ENCODE data around the gene MTNR1A. TPM values are rescaled to one million over a fixed set of nuclear protein-coding genes. Genes with fewer than 3 reads are reported as not detected.

Gene MTNR1A
- total RNA-seq, 2 donors from 2014 or later = 0.62 to 1.6 TPM

GRCh38 chr4:186487726-186488125 is 67.6 kb downstream of the MTNR1A start:
- no peaks in the 10 kb centered on the region for H3K9me3 ChIP-seq (ENCODE audit: control insufficient read depth, low read length)
- peaks cover 7% of the 10 kb centered on the region for H3K36me3 Mint-ChIP-seq (ENCODE audit: low read depth)
- H3K36me3 ChIP-seq (ENCODE audit: control insufficient read depth, insufficient read depth, low read length) = no peaks in the 10 kb centered on the region

GRCh38 chr4:186486172-186486571 is 69.2 kb downstream of the MTNR1A start:
- H3K4me1 ChIP-seq (ENCODE audit: control insufficient read depth, insufficient read depth, low read length) = no peaks in the 10 kb centered on the region
- peaks cover 26% of the 10 kb centered on the region for H3K9me3 Mint-ChIP-seq
- H3K9me3 ChIP-seq (ENCODE audit: control insufficient read depth, low read length) = no peaks in the 10 kb centered on the region
- WGBS, 2 experiments (ENCODE audit: insufficient coverage in 1 of 2, insufficient read length in 1 of 2) = 75 to 90% methylated on average over 7 to 11 of the region's 11 CpGs
- H3K4me1 Mint-ChIP-seq = no peaks in the 10 kb centered on the region
- H3K27me3 ChIP-seq (ENCODE audit: control insufficient read depth, insufficient read depth, low read length, poor library complexity, severe bottlenecking) = no peaks in the 10 kb centered on the region
- H3K4me3 ChIP-seq (ENCODE audit: low read length) = no peak overlapping the region
- no peaks in the 10 kb centered on the region for H3K36me3 ChIP-seq (ENCODE audit: control insufficient read depth, insufficient read depth, low read length)
- no peak overlapping the region for H3K4me3 Mint-ChIP-seq
- peak overlapping the region; percentile 53 for H3K27ac ChIP-seq (ENCODE audit: low read depth, low read length)
- peaks cover 7% of the 10 kb centered on the region for H3K36me3 Mint-ChIP-seq (ENCODE audit: low read depth)
- H3K27me3 Mint-ChIP-seq (ENCODE audit: insufficient read depth) = no peaks in the 10 kb centered on the region
- no peak overlapping the region for H3K27ac Mint-ChIP-seq
- DNase-seq = no peak
- TF ChIP-seq, protein P1, sequence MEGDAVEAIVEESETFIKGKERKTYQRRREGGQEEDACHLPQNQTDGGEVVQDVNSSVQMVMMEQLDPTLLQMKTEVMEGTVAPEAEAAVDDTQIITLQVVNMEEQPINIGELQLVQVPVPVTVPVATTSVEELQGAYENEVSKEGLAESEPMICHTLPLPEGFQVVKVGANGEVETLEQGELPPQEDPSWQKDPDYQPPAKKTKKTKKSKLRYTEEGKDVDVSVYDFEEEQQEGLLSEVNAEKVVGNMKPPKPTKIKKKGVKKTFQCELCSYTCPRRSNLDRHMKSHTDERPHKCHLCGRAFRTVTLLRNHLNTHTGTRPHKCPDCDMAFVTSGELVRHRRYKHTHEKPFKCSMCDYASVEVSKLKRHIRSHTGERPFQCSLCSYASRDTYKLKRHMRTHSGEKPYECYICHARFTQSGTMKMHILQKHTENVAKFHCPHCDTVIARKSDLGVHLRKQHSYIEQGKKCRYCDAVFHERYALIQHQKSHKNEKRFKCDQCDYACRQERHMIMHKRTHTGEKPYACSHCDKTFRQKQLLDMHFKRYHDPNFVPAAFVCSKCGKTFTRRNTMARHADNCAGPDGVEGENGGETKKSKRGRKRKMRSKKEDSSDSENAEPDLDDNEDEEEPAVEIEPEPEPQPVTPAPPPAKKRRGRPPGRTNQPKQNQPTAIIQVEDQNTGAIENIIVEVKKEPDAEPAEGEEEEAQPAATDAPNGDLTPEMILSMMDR (conservative IDR thresholded peaks at IDR 0.05) = no peak
- H3K9ac ChIP-seq (ENCODE audit: extremely low read depth, low read length, poor library complexity, severe bottlenecking) = no peak overlapping the region

More at GRCh38 chr4:186487726-186488125, 67.6 kb downstream of the MTNR1A start:
- Mint-ChIP-seq H3K9me3 (peaks cover 29% of the 10 kb centered on the region), H3K27me3 (ENCODE audit: insufficient read depth) (no peaks in the 10 kb centered on the region), H3K4me3 (no peak overlapping the region), H3K4me1 (no peaks in the 10 kb centered on the region), H3K27ac (no peak overlapping the region)
- no peaks in the 10 kb centered on the region for H3K27me3 ChIP-seq (ENCODE audit: control insufficient read depth, insufficient read depth, low read length, poor library complexity, severe bottlenecking)
- H3K27ac ChIP-seq (ENCODE audit: low read depth, low read length) = no peak overlapping the region
- no peak overlapping the region for H3K4me3 ChIP-seq (ENCODE audit: low read length)
- H3K4me1 ChIP-seq (ENCODE audit: control insufficient read depth, insufficient read depth, low read length) = no peaks in the 10 kb centered on the region
- no peak for DNase-seq
- WGBS, 2 experiments (ENCODE audit: insufficient coverage in 1 of 2, insufficient read length in 1 of 2) = 80 to 87% methylated on average over 6 to 9 of the region's 9 CpGs
- no peak overlapping the region for H3K9ac ChIP-seq (ENCODE audit: extremely low read depth, low read length, poor library complexity, severe bottlenecking)
- TF ChIP-seq, protein P1 (conservative IDR thresholded peaks at IDR 0.05) = no peak

- H3K27me3 ChIP-seq (ENCODE audit: control insufficient read depth, insufficient read depth, low read length, poor library complexity, severe bottlenecking) = no peaks in the 10 kb centered on the region
- no peaks in the 10 kb centered on the region for H3K4me1 Mint-ChIP-seq
- H3K36me3 Mint-ChIP-seq (ENCODE audit: low read depth) = peaks cover 4% of the 10 kb centered on the region
- no peak overlapping the region for H3K4me3 Mint-ChIP-seq
- H3K36me3 ChIP-seq (ENCODE audit: control insufficient read depth, insufficient read depth, low read length) = no peaks in the 10 kb centered on the region
- H3K9ac ChIP-seq (ENCODE audit: extremely low read depth, low read length, poor library complexity, severe bottlenecking) = no peak overlapping the region
- DNase-seq = no peak
- peaks cover 20% of the 10 kb centered on the region for H3K9me3 Mint-ChIP-seq
- no peak overlapping the region for H3K27ac Mint-ChIP-seq
- H3K27ac ChIP-seq (ENCODE audit: low read depth, low read length) = peak overlapping the region; percentile 86
- TF ChIP-seq, protein P1 (conservative IDR thresholded peaks at IDR 0.05) = no peak
- H3K4me3 ChIP-seq (ENCODE audit: low read length) = no peak overlapping the region
- 23 to 29% methylated on average over 4 to 14 of the region's 14 CpGs for WGBS, 2 experiments (ENCODE audit: insufficient coverage in 1 of 2, insufficient read length in 1 of 2)
- no peaks in the 10 kb centered on the region for H3K9me3 ChIP-seq (ENCODE audit: control insufficient read depth, low read length)
- H3K27me3 Mint-ChIP-seq (ENCODE audit: insufficient read depth) = no peaks in the 10 kb centered on the region
- H3K4me1 ChIP-seq (ENCODE audit: control insufficient read depth, insufficient read depth, low read length) = no peaks in the 10 kb centered on the region
Measured at GRCh38 chr4:186485561-186486062, 69.8 kb downstream of the MTNR1A start.

Measured in endodermal cell (in vitro differentiated cells).